ENCODE measurements around the gene GCG.
A peak's percentile ranks its signal among the peaks of the same experiment; 100 is the strongest.

GCG gene

DNA sequence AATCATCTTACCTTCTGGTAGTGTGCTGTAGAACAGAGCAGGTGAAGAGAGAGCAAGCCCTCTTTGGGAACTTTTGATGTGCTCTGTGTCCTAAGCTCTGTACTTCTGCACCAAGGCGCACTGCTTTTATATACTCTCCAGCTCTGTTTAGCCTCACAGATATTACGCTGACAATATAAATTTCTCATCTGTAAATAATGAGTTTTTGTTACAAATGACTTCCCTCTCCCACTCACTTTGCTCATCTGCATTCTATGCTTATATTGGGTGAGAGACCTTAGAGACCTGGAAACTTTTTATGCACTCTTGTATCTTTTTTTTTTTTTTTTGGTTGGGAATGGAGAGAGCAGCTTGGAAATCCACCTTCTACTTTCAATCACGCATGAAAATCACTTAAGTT is at the start of gene GCG:
GCG (minus strand) TSS at position 101 of the 400 bp plus-strand sequence. CDS start 3,069 bp downstream, outside the sequence.
- DNase-seq (ENCODE audit: low read depth) = no peak

DNA sequence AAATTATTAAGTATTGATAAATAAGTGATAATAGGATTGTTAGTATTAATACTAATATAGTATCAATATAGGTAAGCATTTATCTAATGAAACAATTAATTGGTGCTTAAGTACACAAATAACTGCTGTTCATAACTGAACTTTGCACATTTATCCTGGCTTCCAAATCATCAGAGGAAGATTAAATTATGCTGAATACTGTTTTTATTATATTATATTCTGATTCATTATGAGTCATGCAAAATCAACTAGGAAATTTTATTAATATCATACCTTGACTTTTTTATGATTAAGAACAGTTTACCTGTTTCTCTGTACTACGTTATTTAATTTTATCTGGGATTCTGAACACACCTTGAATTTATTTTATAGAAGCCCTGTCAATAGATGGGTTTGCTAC is 48.6 kb upstream of the GCG start:
- DNase-seq (ENCODE audit: low read depth) = no peak

DNA sequence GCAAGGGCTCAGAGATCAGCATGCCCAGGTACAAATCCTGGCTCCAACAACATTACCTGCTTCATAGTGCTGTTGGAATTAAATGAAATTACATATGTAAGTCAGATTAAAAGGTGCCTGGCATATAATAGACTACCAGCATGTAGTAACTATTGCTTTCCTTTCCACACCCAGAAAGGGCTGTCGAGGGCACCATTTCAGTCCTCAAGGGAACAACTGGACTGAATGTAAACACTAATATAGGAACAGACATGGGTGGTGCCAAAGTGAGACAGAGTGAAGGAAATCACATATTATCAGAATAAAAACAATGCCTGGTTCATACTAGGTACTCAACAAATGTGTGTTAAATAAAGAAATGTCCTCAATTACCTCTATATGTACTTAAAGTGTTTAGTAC is 47.9 kb upstream of the GCG start:
- no peak for DNase-seq (ENCODE audit: low read depth)

DNA sequence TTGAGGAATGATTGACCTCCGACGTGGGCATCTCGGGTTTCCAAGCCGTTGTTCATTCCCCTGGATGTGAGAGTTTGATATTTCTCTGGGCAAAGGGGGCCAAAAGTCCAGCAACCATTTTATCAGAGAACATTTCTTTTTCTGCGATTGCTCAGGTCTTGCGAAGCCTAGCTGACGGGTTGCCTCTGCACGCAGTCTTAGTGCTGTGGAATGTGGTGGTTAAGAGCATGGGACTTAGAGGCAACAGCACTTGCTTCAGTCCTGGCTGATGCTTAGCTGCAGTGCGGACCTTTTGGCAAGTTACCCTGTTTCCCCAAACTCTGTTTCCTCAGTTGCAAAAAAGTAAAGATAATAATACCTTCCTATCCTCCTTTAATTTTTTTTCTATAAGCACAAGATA is 46.2 kb upstream of the GCG start:
- DNase-seq (ENCODE audit: low read depth) = peak; percentile 25

DNA sequence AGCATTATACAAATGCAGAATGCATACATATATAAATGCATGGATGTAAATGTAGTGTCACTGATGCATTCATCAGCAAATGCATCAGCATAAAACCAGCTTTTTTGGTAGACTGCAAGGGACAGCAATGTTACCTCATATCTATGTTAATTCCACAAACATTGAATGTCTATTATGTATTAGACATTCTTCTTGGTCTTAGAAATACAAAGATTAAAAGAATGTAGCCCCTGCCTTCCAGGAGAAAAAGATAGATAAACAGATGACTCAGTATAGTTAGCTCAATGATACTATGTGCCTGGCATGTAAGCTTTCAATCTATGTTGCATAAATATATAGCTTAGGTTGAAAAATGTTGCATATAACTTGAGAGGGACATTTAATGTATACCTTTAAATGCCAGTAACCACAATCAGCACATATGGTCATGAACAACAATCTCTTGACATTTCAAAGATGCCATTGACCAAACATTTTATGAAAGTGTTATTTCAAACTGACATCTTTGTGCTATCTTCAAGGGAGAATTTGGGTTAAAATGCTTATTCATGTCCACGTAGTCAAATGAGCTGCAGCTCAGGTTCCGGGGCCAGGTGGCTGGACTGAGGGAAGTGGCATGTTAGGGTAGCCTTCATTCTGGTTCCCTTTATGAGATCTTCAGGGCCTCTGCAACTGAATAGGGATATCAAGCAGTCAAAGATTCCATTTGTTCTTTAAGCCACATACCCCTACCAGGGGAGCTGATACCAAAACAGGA is 45.2 kb upstream of the GCG start:
- peak; percentile 80 for DNase-seq (ENCODE audit: low read depth)

DNA sequence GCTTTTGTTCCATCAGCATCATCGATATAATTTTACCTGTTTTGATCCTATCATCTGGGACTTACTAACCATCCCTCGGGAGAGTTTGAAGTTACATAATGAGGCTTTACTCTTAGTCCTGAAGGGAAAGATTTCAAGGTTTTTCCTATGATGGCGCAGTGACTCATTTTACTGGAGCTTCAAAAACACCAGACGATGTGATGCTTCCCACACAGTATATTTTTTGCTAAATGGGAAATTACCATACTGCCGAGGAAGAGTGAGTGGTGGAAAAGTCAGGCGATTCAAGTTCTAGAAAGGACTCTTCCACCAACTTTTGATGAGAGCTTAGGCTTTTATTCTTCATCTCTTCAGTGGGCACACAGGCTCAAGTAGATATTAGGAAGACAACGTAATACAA is 44.6 kb upstream of the GCG start:
- DNase-seq (ENCODE audit: low read depth) = peak; percentile 74

DNA sequence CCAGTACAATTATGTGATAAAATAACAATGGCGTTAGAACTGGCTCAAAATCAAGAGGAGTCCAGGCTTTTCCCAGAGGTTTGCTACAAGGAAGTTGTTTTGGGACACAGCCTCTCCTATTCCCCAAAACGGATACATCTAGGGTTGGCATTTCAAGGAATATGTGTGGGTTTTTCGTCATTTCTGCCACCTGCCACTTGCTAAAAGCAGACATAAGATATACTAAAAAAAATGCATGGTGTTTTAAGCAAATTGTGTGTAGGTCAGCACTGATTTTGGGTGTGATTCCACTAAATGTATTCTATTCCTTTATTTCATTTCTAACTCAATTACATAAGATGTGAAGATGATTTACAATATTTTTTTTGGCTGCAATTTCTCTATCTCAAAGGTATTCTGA is 36.4 kb upstream of the GCG start:
- DNase-seq (ENCODE audit: low read depth) = no peak

DNA sequence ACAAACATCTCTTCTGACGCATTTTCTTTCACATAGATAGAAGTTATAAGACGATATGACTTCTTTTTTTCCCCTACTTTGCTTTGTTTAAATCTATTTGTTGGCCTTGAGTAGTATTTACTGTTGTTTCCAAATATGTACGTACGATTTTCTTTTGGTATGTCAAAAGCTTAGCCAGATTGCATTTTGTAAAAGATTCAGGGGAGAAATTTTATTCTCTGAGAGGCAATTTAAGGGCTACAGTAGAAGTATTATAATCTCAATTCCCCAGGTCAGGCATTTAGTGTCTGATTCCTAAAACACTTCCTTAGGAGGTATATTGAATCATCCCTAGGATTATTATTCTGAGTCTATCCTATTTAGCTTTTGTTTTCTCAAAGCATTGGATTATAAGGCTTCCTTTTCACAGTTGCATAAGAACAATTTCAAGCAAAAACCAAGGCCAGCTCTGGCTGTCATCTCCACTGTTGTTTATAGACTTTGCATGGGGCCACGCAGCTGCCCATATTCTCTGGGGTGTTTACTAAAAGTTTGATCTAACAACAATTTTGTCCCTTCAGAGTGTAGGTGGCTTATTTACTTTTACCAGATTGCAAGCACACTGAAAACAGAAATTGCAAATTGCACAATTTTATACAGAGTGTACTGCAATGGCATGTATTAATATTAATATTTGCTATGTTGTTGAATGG is 33.6 kb upstream of the GCG start:
- DNase-seq (ENCODE audit: low read depth) = no peak

DNA sequence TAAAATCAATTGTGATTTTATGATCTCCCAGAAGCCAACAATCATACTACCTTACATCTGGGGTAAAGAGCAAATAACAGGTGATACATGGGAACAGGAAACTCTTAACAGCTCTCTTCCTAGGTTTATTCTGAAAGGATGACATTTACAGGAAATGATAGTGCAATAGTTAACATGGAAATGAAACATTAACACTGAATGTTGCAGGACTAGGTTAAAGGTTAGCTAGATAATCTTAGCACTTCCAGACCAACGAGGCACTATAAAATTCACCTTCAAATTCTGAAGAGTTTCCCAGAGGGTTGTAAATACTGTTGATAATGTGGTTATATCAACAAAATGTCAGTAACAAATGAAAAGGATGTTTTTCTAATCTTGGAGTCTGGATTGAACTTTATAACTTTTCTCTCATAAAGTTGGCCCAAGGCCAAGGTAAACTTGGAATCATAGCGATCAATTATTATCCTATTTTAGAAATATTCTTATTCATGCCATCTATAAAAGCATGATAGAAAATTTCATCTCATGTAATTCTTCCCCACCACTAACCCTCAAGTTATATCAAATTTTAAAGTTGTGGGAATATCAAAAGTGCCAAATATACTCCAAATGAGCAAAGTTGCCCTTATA is 32.9 kb upstream of the GCG start:
- no peak for DNase-seq (ENCODE audit: low read depth)

DNA sequence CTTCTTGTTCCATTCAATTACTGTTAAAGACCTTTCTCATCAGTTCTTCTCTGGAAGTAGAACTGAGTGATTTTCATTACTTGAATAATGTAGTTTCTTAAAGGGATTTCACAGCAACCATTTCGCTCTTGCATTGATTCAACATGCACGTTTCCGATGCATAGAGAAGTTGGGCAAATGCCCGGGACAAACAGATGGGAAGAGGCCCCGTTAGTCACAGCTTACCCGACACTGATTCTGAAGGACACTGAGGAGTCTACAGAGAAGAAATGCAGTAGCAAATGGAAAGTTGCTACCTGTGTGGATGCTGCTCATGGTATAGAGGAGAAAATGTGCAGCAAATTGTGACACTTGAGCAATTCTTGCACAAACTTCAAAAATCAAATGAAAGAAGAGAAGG is 32.3 kb upstream of the GCG start:
- no peak for DNase-seq (ENCODE audit: low read depth)

DNA sequence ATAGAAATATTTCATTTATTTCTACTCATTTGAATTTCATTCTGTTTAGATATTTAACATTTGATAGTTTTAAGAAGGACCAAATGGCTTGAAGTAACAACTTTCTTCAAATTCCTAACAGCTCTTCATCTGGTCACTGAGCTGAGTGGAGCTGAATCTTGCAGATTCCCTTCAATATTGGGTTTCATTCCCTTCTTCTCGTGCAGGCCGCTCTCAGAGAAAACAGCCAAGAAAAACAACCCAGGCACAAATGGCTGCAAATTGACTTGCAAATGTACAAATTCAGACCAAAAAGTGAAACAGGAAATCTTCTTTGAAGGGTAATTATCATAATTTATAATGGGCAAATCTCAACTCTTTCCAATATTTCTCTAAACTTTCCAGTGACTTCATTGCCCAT is 30.3 kb upstream of the GCG start:
- DNase-seq (ENCODE audit: low read depth) = no peak

DNA sequence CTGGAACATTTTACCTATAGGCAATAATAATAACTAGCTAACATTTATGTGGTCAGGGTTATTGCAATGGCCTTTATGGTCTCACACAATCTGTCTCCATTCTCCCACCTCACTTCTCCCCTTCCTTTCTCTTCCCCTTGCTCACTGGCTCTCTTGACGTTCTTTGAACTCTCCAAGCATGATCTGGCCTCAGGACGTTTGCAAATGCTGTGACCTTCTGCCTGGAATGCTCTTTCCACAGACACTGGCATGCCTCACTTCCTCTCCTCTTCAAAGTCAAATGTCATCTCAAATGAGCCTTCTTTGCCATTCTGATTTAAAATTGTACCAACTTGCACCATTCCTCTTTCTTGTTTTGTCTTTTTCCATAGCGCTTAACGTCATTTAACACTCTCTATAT is 25.3 kb upstream of the GCG start:
- DNase-seq (ENCODE audit: low read depth) = peak; percentile 24

DNA sequence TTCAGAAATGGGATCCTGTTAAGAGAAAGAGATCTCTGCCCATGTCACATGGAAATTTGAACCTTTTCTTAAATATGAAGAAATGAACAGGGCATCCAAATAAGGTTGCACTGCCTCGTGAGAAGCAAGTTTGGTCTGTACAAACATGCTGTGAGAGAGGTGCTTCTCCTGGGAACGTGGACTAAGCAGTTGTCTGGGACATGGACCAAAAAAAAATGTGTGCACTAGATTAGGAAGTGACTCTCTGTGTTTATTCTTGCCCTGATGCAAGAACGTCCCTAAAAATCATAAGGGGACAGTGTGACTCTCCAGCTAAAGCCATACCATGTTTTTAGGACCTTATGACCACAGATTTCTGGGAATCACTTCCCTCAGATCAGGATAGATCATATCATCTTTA is 23.7 kb upstream of the GCG start:
- no peak for DNase-seq (ENCODE audit: low read depth)

DNA sequence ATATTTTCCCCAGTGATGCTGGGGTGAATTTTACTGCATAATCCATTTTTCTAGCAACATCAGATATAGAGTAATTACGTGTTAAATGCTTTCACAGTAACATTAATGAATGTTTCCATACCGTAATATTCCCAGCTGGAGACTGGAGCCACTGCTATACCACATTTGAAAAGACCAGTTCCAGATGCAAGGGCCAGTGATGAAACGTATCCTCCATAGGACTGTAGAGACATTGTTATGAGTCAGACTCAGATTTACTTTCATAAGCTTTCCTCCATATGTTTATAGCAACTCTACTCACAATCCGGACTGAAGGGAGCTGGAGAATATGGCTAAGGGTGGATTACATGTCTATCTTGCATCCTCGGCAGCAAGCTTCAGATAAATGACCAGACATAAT is 22.7 kb upstream of the GCG start:
- DNase-seq (ENCODE audit: low read depth) = peak; percentile 13

DNA sequence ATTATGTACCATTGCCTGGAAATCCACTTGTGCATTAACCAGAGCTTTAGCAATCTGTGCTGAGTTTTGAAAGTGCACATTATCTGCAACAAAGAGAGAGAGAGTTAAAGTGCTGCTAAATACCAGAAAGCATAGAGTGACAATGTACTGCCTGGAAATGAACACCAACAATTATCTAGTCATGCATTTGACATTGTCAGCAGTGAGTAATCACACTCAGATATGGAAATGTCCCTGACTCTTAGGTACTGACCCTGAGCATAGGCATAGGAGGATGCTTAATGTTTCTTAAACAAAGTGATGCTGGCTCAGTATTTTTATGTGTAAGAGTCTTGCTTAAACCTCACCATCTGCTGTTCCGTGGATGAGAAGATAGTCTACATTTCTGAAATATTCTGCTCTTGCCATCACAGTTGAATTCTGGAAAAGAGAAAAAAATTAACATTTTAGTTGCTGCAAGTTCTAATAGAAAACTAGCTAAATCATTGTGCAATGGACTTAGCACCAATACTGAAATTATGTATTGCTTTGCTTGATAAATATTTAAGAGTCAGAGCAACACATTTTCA is 20.8 kb upstream of the GCG start:
- DNase-seq (ENCODE audit: low read depth) = no peak

DNA sequence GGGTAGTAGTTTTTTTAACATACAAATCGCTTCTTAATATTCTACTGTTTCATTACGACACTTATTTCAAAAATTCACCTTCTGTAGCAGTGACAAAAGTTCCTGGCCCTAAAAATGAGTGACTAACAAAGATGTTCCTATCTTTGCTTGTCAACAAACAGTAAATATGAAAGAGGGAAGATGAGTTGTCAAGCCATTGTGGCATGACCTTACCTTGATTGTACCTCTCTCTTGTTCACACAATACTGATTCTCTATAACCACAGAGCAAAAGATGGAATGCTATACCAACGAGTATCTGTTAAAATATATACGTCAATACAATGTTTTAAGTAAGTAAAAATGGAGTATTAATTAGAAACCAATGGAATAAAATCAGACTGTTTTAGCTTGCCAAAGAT is 14.7 kb upstream of the GCG start:
- DNase-seq (ENCODE audit: low read depth) = no peak

DNA sequence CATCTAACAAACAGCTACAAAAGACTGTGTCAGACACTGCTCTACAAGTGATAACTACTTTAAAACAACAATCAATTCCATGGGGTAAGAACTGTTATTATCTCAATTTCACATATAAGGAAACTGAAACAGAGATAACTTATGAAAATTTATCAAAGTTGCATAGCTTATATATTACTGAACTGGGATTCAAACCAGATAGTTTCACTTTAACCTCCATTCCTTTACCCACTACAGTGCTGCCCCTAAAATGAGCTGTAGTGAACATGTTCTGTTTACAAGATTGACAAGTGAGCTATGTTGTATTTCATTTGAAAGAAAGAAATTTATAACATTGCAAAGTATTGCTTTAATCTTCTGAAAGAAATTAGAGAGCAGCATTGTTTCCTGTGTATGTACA is 14.1 kb upstream of the GCG start:
- DNase-seq (ENCODE audit: low read depth) = no peak

DNA sequence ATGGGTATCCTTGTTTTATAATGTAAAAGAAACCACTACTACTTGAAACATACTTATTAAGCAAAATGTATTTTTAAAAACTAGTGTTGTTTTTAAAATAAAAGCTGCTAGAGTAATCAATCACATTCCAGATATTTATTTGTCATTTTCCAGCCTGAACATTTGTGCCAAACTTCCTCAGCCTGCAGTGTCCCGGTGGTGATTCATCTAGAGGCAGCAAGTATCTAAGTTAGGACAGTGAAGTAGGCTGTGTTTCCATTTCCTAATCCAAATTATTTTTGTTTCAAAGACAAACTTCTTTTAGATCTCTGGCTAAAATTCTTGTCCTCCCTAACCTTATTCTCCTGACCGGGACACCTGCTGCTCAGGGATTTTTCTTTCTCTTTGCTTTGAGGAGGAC is 12.8 kb upstream of the GCG start:
- DNase-seq (ENCODE audit: low read depth) = peak; percentile 7

DNA sequence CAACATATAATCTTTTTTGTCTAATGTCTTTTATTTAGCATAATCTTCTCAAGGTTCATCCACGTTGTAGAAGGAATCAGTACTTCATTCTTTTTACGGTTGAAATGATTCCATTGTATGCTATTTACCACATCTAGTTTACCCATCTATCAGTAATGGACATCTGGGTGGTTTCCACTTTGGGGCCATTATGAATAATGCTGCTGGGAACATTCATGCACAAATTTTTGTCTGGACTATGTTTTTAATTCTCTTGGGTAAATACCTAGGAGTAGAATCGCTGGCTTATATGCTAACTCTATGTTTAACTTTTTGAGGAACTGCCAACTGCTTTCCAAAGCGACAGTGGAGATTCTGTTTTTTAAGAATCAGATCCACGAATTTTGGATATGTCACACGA is 7.4 kb upstream of the GCG start:
- no peak for DNase-seq (ENCODE audit: low read depth)

DNA sequence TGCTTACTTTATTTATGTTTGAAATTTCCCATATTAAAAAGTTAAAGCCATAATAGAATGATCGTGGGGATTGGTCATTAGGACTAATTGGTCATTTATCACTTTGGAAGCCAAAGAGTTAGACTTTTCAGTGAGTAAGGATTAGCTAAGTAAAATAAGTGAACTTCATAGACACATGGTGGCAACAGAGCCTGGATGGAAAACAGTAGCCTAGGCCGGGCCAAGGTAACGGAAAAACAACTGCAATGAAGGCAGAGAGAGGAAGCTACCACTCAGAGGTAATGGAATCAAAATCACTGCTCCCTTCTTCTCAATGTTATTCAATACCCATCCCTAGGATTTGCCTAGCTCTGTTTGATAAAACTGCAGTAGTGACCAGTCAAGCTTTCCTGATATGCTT is 4.1 kb upstream of the GCG start:
- no peak for DNase-seq (ENCODE audit: low read depth)

DNA sequence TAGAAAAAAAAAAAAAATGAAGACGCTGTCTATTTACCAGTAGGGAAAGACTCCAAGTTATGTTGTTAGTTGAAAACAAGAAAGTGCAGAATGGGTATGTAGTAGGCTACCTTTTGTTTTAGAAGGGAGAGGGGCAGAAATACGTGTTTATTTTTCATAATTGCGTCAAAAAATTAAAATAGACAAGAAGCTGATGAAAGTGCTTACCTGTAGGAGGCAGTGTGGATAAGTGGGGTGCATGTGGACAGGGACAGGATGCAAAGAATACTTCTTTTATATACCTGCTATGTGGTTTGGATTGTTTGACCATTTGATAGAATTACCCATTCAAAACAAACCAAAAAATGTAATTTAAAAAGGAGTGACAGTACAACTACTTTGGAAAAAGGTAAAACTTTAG is 3.0 kb upstream of the GCG start:
- no peak for DNase-seq (ENCODE audit: low read depth)

DNA sequence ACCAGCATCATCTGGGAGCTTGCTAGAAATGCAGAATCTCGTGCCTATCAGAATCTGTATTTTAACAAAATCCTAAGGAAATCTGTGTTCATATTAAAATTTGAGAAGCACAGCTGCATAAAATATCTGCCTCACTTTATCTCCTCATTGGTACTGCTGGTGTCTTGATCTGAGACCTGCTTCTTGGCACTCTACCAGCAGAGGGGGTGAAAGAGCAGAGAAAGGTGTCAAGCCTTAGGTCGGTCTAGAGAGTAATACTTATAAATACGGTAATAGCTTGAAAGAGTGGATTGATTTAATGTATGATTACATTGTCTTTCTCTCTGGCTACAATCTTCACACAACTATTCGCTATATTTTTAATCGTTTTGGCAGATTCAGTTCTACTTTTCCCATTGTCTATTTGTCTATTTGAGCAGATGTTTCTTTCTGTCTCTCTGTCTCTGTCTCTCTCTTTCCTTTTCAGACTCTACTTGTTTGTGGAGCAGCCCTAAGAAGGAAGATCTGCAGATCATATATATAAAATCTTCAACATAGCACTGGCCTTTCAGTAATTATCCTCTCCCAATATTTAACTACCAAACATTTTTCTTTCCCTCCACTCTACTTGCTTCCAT is 1.7 kb upstream of the GCG start:
- DNase-seq (ENCODE audit: low read depth) = peak; percentile 65

DNA sequence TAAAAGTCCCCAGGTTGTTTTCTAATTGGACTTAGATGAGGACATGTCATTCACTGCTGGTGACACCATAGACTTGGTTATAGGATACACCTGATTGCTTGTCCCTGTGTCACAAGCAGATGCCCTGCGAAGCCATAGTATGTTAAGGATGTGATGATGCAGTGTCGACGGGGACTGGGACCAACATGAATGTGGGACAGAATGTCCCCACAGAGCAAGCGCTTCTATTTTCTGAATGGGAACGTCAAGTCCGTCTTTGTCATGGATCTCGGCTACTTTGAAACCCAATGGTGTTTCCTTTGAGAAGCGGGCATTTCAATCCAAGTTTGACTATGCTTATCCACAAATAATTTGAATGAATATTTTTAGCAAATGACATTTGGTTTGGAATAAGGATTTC is 2.1 kb downstream of the GCG start:
- DNase-seq (ENCODE audit: low read depth) = no peak

Measured in EH (cell line).